Body of pancreas (tissue), 4 donors: ENCODE measurements around the gene RAB5A.
"Not testable (repeated sequence)": the region's sequence is repeated elsewhere in the genome, so short reads cannot be mapped to it uniquely, and the experiment has no call there.

Experiments used
- CTCF ChIP-seq, 7 experiments: fragments of 450-650 bp in 4 of 7; fragments of 200-600 bp in 3 of 7; sonication (generic) in 3 of 7; IDR thresholded peaks; one replicate each; pipeline ENCODE4 v1.5.1; 2016 to 2019; ENCODE audit warnings: antibody characterized with exemption in 7 of 7
- POLR2A ChIP-seq, 3 donors: fragments of 450-650 bp; IDR thresholded peaks; one replicate each; pipeline ENCODE4 v1.6.1; 2016; ENCODE audit warnings: antibody characterized with exemption in 3 of 3, mild to moderate bottlenecking in 2 of 3

GRCh38 chr3:19988904-19989303 is 42.0 kb downstream of the RAB5A start:
- TF ChIP-seq CTCF, POLR2A (IDR thresholded peaks at IDR 0.05): not testable (repeated sequence)
